Measurements from ENCODE around the gene SPACA4. TPM values are rescaled to one million over a fixed set of nuclear protein-coding genes. Genes with fewer than 3 reads are reported as not detected.

The SPACA4 gene
- total and polyA plus RNA-seq, 9 of the 15 experiments (the other 6 are each of a cell fraction or from before 2014, with no cell fraction given) = not detected

- TF ChIP-seq TSHZ1 (CRISPR knock-in tag; IDR thresholded peaks at IDR 0.05) (no peak), MAFG (tag; conservative IDR thresholded peaks at IDR 0.05) (0 out of 2 replicates have a peak, but pooled peaks have one; percentile 29), SP1 (CRISPR knock-in tag; IDR thresholded peaks at IDR 0.05) (no peak), RAD51 (IDR thresholded peaks at IDR 0.05; ENCODE audit: borderline replicate concordance, low read depth) (no peak), IRF9 (tag; IDR thresholded peaks at IDR 0.05) (no peak), ARNT (IDR thresholded peaks at IDR 0.05) (peak in 1 of 2 experiments; percentile 50; a peak in 1 of 4 replicates), RHOXF2B (CRISPR knock-in tag; conservative IDR thresholded peaks at IDR 0.05) (no peak), CREB3L1 (IDR thresholded peaks at IDR 0.05; ENCODE audit: borderline replicate concordance, low read depth) (no peak), PCBP2 (IDR thresholded peaks at IDR 0.05; ENCODE audit: low read depth, low read length, poor library complexity, severe bottlenecking) (no peak), EP400 (IDR thresholded peaks at IDR 0.05) (no peak), CC2D1A (IDR thresholded peaks at IDR 0.05) (peak; percentile 82; the same call in 1 of the 2 replicates), HLTF (IDR thresholded peaks at IDR 0.05) (peak; percentile 4; the same call in 1 of the 2 replicates), ZNF75A (CRISPR knock-in tag; IDR thresholded peaks at IDR 0.05) (no peak), PPARD (CRISPR knock-in tag; IDR thresholded peaks at IDR 0.05) (no peak), MLLT1 (IDR thresholded peaks at IDR 0.05) (0 out of 4 replicates have a peak, but pooled peaks of 1 of the 2 experiments have one; percentile 11), FOXM1 (IDR thresholded peaks at IDR 0.05; ENCODE audit: low read depth) (0 out of 2 replicates have a peak, but pooled peaks have one; percentile 3), FOXM1 (CRISPR knock-in tag; IDR thresholded peaks at IDR 0.05; ENCODE audit: low read depth) (no peak), ZNF644 (tag; IDR thresholded peaks at IDR 0.05; ENCODE audit: low read depth) (no peak), MAZ (CRISPR knock-in tag; conservative IDR thresholded peaks at IDR 0.05 in 1 of 2, IDR thresholded peaks at IDR 0.05 in 1 of 2) (no peak), HNRNPLL (IDR thresholded peaks at IDR 0.05; ENCODE audit: low read depth, low read length, poor library complexity, severe bottlenecking) (no peak)
Observed at GRCh38 chr19:48619692-48620585, 13.4 kb downstream of the SPACA4 start (continued).
